Measurements from ENCODE around the gene AFF4. TPM values are rescaled to one million over a fixed set of nuclear protein-coding genes. Genes with fewer than 3 reads are reported as not detected.
A peak's percentile ranks its signal among the peaks of the same experiment; 100 is the strongest.

AFF4 gene
- total RNA-seq, 2 experiments from 2014 or later = 21.6 to 42.4 TPM

GRCh38 chr5:132901036-132901435, 62.4 kb downstream of the AFF4 start:
- Histone ChIP-seq H3K4me3 (ENCODE audit: low read depth, low read length, poor library complexity, severe bottlenecking) (peak overlapping the region; percentile 21), H3K9me3 (ENCODE audit: low read length) (no peaks in the 10 kb centered on the region), H4K20me1 (ENCODE audit: insufficient read depth, low read length) (no peaks in the 10 kb centered on the region), H3K36me3 (ENCODE audit: insufficient read depth, low read length) (peaks cover 70% of the 10 kb centered on the region), H3K27ac (ENCODE audit: low read depth, low read length, poor library complexity, severe bottlenecking) (peak overlapping the region; percentile 70), H2AFZ (ENCODE audit: low read length) (no peak overlapping the region), H3K4me1 (ENCODE audit: insufficient read depth, low read length, poor library complexity, severe bottlenecking) (peaks cover 31% of the 10 kb centered on the region), H3K9me2 (ENCODE audit: insufficient read depth, low read length) (no peaks in the 10 kb centered on the region), H3K4me2 (ENCODE audit: low read length) (peak overlapping the region; percentile 71), H3K79me2 (ENCODE audit: insufficient read depth, low read depth, low read length) (peaks cover 12% of the 10 kb centered on the region; the same call in 1 of the 2 replicates)
- ChIA-PET CTCF (ENCODE audit: unreplicated experiment) (no interaction called here), POLR2A (interaction anchor here (0.6 to 1.3 kb wide), 4 partner anchors 10 to 34 kb away, joined by 3 to 10 read pairs (median 3); no protein-coding TSS in a partner anchor)
- peak; percentile 69 for DNase-seq (ENCODE audit: low spot score)
- BruUV-seq (replicated peaks) = TSS peak; percentile 31
- intact Hi-C loops (cut with micrococcal nuclease; ENCODE audit: unreplicated experiment) = no loop called here
- TF ChIP-seq CTCF (conservative IDR thresholded peaks at IDR 0.05; ENCODE audit: low read length) (no peak), EZH2phosphoT487 (IDR thresholded peaks at IDR 0.05; ENCODE audit: borderline replicate concordance, low read depth, low read length) (no peak)

- H3K36me3 ChIP-seq (ENCODE audit: insufficient read depth, low read length) = peaks cover 82% of the 10 kb centered on the region
- TF ChIP-seq EZH2phosphoT487 (IDR thresholded peaks at IDR 0.05; ENCODE audit: borderline replicate concordance, low read depth, low read length) (no peak), CTCF (conservative IDR thresholded peaks at IDR 0.05; ENCODE audit: low read length) (no peak)
- H3K27ac ChIP-seq (ENCODE audit: low read depth, low read length, poor library complexity, severe bottlenecking) = no peak overlapping the region
- no peak overlapping the region for H2AFZ ChIP-seq (ENCODE audit: low read length)
- intact Hi-C loops (cut with micrococcal nuclease; ENCODE audit: unreplicated experiment) = no loop called here
- H4K20me1 ChIP-seq (ENCODE audit: insufficient read depth, low read length) = no peaks in the 10 kb centered on the region
- H3K9me3 ChIP-seq (ENCODE audit: low read length) = no peaks in the 10 kb centered on the region
- BruUV-seq (replicated peaks) = no TSS peak
- peaks cover 12% of the 10 kb centered on the region; the same call in 1 of the 2 replicates for H3K79me2 ChIP-seq (ENCODE audit: insufficient read depth, low read depth, low read length)
- POLR2A ChIA-PET = interaction anchor here (1.2 kb wide), 1 partner anchor 209 kb away, joined by 3 read pairs; no protein-coding TSS in a partner anchor
- DNase-seq (ENCODE audit: low spot score) = no peak
- H3K4me2 ChIP-seq (ENCODE audit: low read length) = no peak overlapping the region
- CTCF ChIA-PET (ENCODE audit: unreplicated experiment) = no interaction called here
- H3K4me1 ChIP-seq (ENCODE audit: insufficient read depth, low read length, poor library complexity, severe bottlenecking) = peaks cover 28% of the 10 kb centered on the region
- no peak overlapping the region for H3K4me3 ChIP-seq (ENCODE audit: low read depth, low read length, poor library complexity, severe bottlenecking)
- H3K9me2 ChIP-seq (ENCODE audit: insufficient read depth, low read length) = no peaks in the 10 kb centered on the region
These were observed 65.3 kb downstream of the AFF4 start for GRCh38 chr5:132898094-132898493.

GRCh38 chr5:132896685-132897084, 66.7 kb downstream of the AFF4 start:
- no peak for TF ChIP-seq EZH2phosphoT487 (IDR thresholded peaks at IDR 0.05; ENCODE audit: borderline replicate concordance, low read depth, low read length)
- no peak for TF ChIP-seq CTCF (conservative IDR thresholded peaks at IDR 0.05; ENCODE audit: low read length)
- H3K4me3 ChIP-seq (ENCODE audit: low read depth, low read length, poor library complexity, severe bottlenecking) = no peak overlapping the region
- BruUV-seq (replicated peaks) = TSS peak; percentile 30
- peaks cover 82% of the 10 kb centered on the region for H3K36me3 ChIP-seq (ENCODE audit: insufficient read depth, low read length)
- H3K9me3 ChIP-seq (ENCODE audit: low read length) = no peaks in the 10 kb centered on the region
- H3K79me2 ChIP-seq (ENCODE audit: insufficient read depth, low read depth, low read length) = peaks cover 12% of the 10 kb centered on the region; the same call in 1 of the 2 replicates
- intact Hi-C loops (cut with micrococcal nuclease; ENCODE audit: unreplicated experiment) = no loop called here
- H3K4me2 ChIP-seq (ENCODE audit: low read length) = no peak overlapping the region
- CTCF ChIA-PET (ENCODE audit: unreplicated experiment) = no interaction called here
- H3K4me1 ChIP-seq (ENCODE audit: insufficient read depth, low read length, poor library complexity, severe bottlenecking) = peaks cover 19% of the 10 kb centered on the region
- H2AFZ ChIP-seq (ENCODE audit: low read length) = no peak overlapping the region
- DNase-seq (ENCODE audit: low spot score) = no peak
- POLR2A ChIA-PET = no interaction called here
- H4K20me1 ChIP-seq (ENCODE audit: insufficient read depth, low read length) = no peaks in the 10 kb centered on the region
- no peaks in the 10 kb centered on the region for H3K9me2 ChIP-seq (ENCODE audit: insufficient read depth, low read length)
- H3K27ac ChIP-seq (ENCODE audit: low read depth, low read length, poor library complexity, severe bottlenecking) = no peak overlapping the region

Data from OCI-LY7 (cell line).